ENCODE results near the gene CXCL14. TPM values are rescaled to one million over a fixed set of nuclear protein-coding genes. Genes with fewer than 3 reads are reported as not detected.

The CXCL14 gene
- total RNA-seq, 1 donor from 2014 or later: not detected

DNA sequence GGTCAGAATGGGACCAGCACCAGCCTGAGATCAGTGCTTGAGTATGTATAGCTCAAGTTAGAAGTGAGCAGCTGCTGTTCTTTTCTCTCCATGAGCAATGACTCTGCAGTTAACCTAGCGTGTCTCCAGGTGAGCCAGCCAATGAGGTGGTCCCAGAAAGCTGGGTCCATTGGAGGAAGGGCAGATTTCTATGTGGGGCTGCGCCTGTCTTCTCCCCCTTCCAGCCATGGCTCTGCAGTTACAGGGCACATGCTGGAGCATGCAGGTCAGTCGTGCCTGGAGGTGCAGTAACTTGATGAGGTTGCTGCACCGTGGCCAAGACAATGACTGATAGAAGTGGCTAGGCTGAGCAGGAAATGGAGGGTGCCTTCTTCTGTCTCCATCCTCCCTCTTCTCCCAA is 29.6 kb upstream of the CXCL14 start:
- Mint-ChIP-seq H3K9me3 (no peaks in the 10 kb centered on the region), H3K36me3 (ENCODE audit: low read depth) (no peaks in the 10 kb centered on the region), H3K4me1 (no peaks in the 10 kb centered on the region), H3K27me3 (ENCODE audit: low read depth) (peaks cover 38% of the 10 kb centered on the region), H3K4me3 (no peak overlapping the region), H3K27ac (ENCODE audit: unreplicated experiment) (no peak overlapping the region)
- DNase-seq (ENCODE audit: low read depth, low spot score): no peak
- TF ChIP-seq, protein P1, sequence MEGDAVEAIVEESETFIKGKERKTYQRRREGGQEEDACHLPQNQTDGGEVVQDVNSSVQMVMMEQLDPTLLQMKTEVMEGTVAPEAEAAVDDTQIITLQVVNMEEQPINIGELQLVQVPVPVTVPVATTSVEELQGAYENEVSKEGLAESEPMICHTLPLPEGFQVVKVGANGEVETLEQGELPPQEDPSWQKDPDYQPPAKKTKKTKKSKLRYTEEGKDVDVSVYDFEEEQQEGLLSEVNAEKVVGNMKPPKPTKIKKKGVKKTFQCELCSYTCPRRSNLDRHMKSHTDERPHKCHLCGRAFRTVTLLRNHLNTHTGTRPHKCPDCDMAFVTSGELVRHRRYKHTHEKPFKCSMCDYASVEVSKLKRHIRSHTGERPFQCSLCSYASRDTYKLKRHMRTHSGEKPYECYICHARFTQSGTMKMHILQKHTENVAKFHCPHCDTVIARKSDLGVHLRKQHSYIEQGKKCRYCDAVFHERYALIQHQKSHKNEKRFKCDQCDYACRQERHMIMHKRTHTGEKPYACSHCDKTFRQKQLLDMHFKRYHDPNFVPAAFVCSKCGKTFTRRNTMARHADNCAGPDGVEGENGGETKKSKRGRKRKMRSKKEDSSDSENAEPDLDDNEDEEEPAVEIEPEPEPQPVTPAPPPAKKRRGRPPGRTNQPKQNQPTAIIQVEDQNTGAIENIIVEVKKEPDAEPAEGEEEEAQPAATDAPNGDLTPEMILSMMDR (conservative IDR thresholded peaks at IDR 0.05): no peak

DNA sequence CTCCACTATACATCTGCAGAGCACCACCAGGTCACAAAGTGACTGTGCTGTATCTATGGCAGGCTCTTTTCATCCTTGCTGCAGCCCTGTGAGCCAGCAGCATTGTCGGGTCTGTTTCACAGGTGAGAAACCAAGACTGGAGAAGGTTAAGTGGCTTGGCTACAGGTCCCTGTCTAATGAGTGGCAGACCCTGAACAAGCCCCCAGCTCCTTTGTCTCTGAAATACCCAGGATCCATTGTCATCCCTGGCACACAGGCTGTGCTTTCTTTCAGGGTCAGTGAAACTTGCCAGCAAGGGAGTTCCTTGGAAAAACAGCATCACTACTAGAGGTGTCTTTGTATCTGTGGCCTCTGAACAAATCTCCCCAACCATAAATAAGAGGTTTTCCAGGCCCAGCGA is 27.6 kb upstream of the CXCL14 start:
- H3K27ac Mint-ChIP-seq (ENCODE audit: unreplicated experiment): no peak overlapping the region
- DNase-seq (ENCODE audit: low read depth, low spot score): no peak
- no peaks in the 10 kb centered on the region for H3K36me3 Mint-ChIP-seq (ENCODE audit: low read depth)
- H3K27me3 Mint-ChIP-seq (ENCODE audit: low read depth): peaks cover 25% of the 10 kb centered on the region
- no peaks in the 10 kb centered on the region for H3K4me1 Mint-ChIP-seq
- H3K4me3 Mint-ChIP-seq: no peak overlapping the region
- TF ChIP-seq, protein P1 (conservative IDR thresholded peaks at IDR 0.05): no peak
- no peaks in the 10 kb centered on the region for H3K9me3 Mint-ChIP-seq

DNA sequence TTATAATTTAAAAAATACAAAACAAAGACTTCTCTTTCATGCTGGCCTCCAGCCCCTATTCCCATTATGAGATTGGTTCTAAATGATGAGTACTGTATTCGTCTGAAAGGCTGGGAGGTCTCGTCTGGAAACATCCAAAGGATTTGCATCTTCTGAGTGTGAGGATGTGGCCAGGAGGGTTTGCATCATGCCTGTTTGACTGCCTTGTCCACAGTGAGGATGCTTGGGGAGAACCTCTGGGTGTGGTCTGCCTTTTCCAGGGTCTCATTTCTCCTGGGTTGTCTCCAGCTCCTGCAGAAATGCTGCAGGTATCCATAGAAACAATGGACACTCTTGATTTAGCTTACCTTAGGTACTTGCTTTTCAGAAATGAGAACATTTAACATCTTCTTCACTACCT is 26.4 kb upstream of the CXCL14 start:
- H3K4me1 Mint-ChIP-seq: no peaks in the 10 kb centered on the region
- peaks cover 23% of the 10 kb centered on the region for H3K27me3 Mint-ChIP-seq (ENCODE audit: low read depth)
- H3K36me3 Mint-ChIP-seq (ENCODE audit: low read depth): no peaks in the 10 kb centered on the region
- no peak overlapping the region for H3K4me3 Mint-ChIP-seq
- TF ChIP-seq, protein P1 (conservative IDR thresholded peaks at IDR 0.05): no peak
- DNase-seq (ENCODE audit: low read depth, low spot score): no peak
- H3K9me3 Mint-ChIP-seq: no peaks in the 10 kb centered on the region
- no peak overlapping the region for H3K27ac Mint-ChIP-seq (ENCODE audit: unreplicated experiment)

DNA sequence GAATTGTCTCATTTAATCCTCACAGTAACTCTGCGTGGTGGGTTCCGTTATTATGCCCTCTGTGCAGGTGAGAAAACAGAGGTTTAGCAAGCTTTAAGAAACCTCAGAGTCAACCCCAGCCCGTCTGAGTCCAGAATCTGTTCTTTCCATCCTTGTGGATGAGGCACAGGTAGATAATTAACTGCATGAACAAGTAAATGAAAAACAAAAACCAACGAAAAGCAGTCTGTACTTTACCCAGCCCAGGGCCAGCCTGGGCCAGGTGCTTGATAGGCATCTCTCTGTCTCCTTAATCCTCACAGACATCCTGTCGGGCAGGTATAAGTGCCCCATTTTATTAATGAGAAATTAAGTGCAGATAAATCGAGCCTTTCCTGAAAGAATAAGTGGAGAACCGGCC is 25.3 kb upstream of the CXCL14 start:
- no peaks in the 10 kb centered on the region for H3K9me3 Mint-ChIP-seq
- H3K27me3 Mint-ChIP-seq (ENCODE audit: low read depth): peaks cover 31% of the 10 kb centered on the region
- H3K27ac Mint-ChIP-seq (ENCODE audit: unreplicated experiment): no peak overlapping the region
- DNase-seq (ENCODE audit: low read depth, low spot score): no peak
- H3K4me1 Mint-ChIP-seq: no peaks in the 10 kb centered on the region
- no peaks in the 10 kb centered on the region for H3K36me3 Mint-ChIP-seq (ENCODE audit: low read depth)
- TF ChIP-seq, protein P1 (conservative IDR thresholded peaks at IDR 0.05): no peak
- no peak overlapping the region for H3K4me3 Mint-ChIP-seq

DNA sequence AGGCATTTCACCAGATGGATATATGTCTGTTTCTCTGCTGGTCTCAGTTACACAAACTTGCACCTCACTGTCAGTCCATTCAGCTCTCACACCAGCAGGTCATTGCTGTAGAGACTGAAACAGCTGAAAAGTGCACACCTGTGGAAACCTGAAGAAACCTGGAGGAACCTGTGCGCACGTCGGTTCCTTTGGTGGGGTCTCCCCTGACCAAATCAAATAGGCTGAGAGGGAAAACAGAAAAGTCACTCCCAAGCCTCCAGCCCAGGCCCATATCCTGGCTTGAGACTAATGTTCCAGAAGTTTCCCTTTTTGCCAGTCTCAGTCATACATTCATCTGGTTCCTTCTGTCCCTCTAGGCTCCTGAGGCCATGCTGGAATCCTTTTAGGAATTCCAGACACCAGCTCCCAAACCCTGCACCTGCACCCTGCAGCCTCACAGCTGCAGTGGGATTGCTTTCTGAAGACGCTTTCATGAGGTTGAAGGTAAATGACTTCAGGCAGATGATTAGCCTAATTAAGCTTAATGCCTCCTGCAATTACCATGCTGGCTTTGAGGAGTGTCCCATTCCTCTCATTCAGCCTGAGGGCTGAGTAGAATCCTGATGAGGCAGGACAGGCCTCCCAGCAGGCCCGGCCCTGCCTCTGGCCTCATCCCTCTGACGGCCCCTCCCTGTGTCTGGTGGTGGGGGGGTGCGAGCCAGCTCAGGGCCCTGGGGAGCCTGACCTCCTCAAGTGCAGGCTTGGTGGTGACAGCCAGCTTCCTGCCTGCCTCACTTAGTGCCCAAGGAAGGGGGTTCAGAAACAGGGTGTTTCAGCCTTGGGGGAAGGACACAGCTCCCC is 24.3 kb upstream of the CXCL14 start:
- H3K27ac Mint-ChIP-seq (ENCODE audit: unreplicated experiment): no peak overlapping the region
- no peaks in the 10 kb centered on the region for H3K36me3 Mint-ChIP-seq (ENCODE audit: low read depth)
- no peak for DNase-seq (ENCODE audit: low read depth, low spot score)
- TF ChIP-seq, protein P1 (conservative IDR thresholded peaks at IDR 0.05): no peak
- H3K4me1 Mint-ChIP-seq: no peaks in the 10 kb centered on the region
- H3K27me3 Mint-ChIP-seq (ENCODE audit: low read depth): peaks cover 32% of the 10 kb centered on the region
- no peak overlapping the region for H3K4me3 Mint-ChIP-seq
- H3K9me3 Mint-ChIP-seq: no peaks in the 10 kb centered on the region
